Hepatocyte (in vitro differentiated cells): ENCODE measurements around the gene FFAR3.
"Not testable (repeated sequence)": the region's sequence is repeated elsewhere in the genome, so short reads cannot be mapped to it uniquely, and the experiment has no call there.

ENCODE experiments used
- CTCF ChIP-seq: fragments of 200-600 bp; sonication (generic); IDR thresholded peaks from 2 replicates; pipeline ENCODE4 v1.5.1; 2016; ENCODE audit warnings: antibody characterized with exemption, mild to moderate bottlenecking; ENCODE audit not compliant: poor library complexity
- EZH2 ChIP-seq: fragments of 200-600 bp; sonication (generic); IDR thresholded peaks from 2 replicates; pipeline ENCODE4 v1.6.1; 2016; ENCODE audit warnings: antibody characterized with exemption, mild to moderate bottlenecking, borderline replicate concordance

GRCh38 chr19:35359395-35359794, 1.1 kb downstream of the FFAR3 start:
- not testable (repeated sequence) for TF ChIP-seq CTCF, EZH2
